HG02981 (cell line): ENCODE results near the gene GALNT7.

Experiments
- ATAC-seq: cut with Tn5 transposase; IDR thresholded peaks from one replicate; pipeline ENCODE4 v1.9.1; 2021; ENCODE audit warnings: mild to moderate bottlenecking, moderate library complexity; ENCODE audit not compliant: unreplicated experiment

The GALNT7 gene

DNA sequence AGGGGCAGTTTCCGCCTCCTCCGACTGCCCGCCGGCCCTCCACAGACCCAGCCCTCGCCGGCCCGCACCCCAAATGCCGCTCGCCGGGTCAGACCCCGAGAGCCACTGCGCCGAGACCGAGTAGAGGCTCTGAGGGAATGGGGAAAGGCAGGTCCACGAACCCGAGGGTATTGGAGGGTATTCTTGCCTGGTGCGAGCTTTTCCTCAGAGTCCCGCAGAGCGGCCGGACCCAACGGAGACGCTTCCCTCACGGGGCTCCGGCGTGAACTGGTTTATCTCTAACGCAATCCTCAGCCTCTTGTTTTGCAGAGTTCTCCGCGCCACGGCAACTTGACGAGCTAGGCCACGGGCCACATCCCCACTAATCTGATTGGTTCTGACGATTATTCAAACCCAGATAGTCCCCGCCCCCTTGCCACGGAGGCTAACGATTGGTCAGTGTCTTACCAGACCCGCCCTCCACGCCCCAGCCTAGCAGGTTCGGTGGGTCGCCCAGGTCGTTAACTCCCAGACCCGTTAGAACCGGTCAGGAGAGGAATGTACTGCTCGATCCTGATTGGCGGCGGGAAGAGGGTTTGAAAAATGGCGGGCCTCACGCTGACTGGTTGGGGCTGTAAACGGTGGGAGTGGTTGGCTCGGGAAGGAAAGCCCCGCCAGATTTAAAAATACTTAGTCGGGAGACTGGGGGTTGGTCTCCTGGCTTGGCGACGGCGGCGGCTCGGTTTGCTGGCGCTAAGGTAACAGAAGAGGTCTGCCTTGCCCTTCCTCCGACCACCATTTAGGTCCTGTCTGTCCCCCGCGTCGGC is 165.7 kb downstream of the GALNT7 start, which contains the start of gene HMGB2:
Gene HMGB2, minus strand, starts transcription at position 274 of the 806 bp plus-strand sequence. CDS start 709 bp downstream, outside the sequence.
- ATAC-seq: peak; percentile 91

DNA sequence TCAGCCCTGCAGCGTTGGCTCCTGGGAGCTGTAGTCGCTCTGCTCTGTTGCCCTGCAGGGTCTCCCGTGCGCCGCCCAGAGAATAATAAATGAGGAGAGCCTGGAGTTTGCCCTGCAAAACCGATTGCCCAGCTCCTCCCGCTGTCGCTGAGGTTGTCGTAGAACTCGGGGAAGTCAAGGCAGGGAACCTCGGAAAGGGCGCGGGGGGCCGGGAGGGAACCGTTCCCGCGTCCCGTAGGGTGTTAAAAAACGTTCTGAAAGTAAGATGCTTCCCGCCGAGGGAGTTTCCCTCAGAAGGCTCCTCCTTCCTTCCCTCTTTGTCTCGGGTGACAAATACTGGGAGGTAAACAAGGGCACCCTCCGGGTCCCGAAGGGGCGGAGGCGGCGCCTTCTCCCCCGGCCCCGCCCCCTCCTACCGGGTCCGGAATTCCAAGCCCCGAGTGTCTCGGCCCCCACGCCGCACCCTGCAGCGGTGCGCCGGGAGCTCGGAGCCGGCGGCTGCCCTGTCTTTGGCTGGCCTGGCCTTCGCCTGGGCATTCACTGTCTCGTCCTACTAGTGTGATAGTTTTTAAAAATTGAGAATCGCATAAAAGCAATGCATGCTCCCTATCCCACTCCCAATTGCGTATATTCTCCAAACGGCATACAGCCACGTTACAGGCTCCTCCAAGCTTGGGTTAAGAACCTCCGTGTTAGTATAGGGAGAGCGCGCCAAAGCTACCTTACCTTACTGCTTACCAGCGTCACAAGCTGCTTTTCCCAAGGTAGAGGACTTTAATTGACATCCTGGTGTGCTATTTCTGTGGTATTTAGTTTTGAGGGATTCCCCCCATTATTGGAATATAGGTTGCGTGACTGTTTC is 166.5 kb downstream of the GALNT7 start:
- ATAC-seq: peak; percentile 19

DNA sequence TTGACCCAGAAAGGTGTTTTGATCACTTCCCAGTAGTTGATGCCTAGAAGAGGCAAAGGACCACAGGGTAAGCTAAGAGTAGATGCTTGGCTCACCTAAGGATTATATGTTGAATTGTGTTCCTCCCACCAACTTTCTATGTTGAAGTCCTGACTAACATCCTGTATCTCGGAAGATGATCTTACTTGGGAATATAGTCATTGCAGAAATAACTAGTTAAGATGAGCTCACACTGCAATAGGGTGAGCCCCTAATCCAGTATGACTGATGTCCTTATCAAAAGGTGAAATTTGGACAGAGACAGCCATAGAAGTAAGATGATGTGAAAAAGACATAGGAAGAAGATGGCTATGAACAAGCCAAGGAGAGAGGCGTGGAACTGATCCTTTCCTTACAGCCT is 168.9 kb downstream of the GALNT7 start:
- ATAC-seq: no peak

DNA sequence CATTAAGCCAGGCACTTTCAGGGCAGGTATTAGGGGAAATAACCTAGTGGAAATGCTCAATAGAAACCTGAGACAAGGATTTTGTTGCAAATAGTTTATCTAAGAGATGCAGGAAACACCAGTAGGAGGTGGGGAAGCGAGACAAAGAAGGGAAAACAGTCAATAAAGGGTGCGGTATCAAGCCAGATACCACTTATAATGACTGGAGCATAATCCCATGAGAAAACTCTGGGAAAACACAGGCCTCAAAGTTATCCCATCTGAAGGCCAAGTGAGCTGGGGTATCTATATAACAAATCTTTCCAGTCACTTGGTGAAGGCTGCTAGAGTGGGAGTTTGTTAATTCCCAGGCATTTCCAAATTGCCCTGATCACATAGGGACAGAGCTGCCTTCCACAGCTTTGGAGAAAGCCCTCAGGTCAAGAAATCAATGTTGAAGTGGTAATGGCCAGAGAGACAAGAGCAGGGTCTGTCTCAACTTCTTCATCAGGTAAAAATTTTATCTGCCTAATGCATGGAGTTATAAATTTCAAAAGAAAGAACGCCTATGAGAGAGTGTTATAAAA is 175.3 kb downstream of the GALNT7 start:
- ATAC-seq: no peak

DNA sequence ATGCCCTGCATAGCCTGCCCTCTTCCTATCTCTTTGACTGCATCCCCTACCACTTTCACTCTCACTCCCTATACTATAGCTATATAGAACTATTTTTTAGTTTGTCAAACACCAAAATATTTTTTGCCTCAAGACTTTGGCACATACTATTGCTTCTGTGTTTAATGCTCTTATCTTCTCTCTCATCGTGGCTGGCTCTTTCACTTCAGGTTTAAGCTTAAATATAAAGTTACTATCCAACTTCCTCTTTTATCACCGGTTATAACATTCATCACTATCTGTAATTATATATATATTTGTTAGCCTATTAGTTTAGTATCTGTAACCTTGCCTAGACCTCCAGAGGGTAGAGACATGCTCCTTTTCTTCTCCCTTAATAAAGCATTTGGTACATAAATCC is 177.0 kb downstream of the GALNT7 start:
- no peak for ATAC-seq

DNA sequence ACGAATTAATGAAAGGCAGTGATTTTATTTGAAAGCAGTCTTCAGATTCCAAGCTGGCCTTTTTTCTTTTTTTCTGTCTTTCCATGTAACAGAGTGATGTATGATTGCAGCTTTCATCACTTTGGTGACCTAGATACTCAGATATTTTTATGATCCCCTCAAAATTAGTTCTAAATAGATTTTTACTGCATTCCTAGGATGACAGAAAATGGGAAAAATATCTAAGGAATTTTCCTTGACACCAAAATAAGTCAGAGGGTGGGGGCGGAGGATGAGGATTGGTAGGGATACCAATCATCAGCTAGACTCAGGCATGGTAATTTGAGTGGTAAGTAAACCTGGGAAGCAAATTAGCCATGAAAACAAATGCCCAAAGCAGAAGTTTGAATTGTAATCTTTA is 177.5 kb downstream of the GALNT7 start:
- no peak for ATAC-seq

DNA sequence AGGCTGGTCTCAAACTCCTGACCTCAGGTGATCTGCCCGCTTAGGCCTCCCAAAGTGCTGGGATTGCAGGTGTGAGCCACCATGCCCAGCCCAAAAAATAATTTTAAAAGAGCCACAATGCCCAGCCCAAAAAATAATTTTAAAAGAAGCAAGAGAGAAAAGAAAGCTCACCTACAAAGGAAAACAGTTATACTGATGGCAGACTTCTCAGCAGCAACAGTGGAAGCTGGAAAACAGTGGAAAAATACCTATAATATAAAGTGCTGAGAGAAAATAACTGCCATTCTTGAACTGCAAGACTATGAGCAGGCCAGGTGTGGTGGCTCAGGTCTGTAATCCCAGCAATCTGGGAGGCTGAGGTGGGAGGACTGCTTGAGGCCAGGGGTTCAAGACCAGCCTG is 178.9 kb downstream of the GALNT7 start:
- no peak for ATAC-seq

DNA sequence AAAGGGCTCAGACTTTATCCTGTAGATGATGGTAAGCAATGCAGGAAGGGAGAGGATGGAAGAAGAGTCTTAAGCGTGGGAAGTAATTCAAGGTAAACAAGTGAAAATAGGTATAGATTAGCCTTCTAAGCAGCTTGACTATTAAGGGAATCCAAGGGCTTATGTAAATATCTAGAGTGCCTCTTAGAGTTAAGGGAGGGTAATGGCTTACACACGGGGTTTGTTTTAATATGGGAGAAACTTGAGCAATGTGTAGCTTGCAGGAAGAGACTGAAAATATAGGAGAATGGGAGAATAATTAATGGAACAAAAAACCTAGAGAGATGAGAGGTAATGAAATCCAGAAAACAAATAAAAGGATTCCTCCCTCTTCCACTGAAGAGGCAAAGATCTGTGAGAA is 189.3 kb downstream of the GALNT7 start:
- ATAC-seq: no peak

DNA sequence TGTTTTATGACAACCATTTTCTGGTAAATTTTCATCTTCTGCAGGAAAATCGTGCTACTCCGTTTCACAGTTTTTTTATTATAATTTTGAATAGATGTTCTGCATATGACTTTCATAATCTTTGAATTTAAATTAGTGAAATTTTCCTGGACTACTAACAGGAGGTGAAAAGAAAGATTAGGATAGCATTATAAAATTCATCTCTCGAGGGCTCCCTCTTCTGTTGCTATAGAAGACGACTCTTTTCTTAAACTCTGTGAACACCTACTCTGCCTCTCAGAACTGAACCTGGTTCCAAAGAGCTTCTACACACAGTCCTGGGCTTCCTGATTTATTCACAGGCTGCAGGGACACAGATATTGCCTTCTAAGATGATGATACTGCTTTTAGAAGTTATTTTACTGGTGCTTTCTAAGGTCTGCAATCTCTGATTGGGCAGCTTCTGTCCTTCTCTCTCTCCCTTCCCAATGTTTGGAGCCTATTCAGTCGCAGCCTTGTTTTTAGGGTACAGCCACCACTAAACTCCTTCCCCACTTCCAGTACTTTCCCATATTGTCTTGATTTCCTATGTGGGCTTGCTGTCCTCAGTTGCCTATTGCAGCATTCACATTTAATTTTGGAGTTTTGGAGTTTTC is 192.1 kb downstream of the GALNT7 start:
- no peak for ATAC-seq

DNA sequence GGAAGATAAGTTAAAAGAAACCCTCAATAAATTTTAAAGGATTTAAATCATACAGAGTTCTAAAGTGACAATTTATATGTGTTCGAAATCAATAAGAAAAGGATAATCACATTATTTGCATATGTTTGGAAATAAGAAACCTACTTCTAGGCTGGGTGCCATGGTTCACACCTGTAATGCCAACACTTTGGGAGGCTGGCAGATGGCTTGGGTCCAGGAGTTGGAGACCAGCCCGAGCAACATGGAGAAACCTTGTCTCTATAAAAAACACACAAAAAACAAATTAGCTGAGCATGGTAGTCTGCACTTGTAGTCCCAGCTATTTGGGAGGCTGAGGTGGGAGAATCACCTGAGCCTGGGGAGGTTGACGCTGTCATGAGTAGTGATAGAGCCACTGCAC is 194.1 kb downstream of the GALNT7 start:
- no peak for ATAC-seq

DNA sequence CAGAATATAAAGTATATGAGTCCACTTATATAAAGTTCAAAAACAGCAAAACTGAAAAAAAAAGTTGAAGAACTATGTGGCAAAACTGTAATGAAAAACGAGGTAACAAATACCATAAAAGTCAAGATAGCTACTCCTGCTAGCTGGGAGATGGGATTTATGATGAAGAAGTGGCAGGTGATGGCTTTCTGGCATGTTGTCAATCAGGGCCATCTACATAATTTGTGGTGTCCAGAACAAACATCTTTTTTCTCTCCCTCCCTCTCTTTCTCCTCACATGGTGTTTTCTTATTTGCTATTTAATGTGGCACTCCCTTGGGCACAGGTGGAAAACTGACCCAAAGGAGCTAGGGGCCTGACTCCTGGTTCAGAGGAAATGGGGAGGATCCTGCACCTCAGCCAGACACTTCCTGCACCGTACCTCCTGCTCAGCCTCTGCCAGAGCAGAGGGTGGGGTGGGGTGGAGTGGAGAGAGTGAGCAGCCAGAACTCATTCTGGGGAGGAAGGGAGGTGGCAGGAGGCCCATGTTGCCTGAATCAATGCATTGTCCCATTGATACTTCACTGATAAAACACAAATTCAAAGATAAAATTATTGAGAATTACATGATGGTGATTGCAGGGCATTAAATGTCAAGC is 196.9 kb downstream of the GALNT7 start:
- ATAC-seq: no peak

DNA sequence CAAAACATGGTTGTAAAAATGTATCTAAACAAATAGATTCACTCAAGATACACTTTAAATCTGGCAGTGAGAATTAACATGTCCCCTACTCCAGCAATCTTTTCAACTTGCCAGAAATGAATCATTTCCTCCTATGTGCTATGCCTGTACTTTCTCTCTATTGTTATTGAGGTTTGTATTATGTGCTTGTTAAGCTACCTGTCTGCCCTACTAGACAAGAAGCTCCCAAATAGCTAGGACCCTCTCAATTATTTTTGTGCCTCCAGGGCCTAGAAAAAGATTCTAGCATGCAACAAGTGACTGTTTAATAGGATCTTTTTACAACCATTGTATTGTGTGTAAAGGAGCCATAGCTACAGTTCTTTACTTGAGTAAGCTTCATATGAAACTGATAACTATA is 198.7 kb downstream of the GALNT7 start:
- ATAC-seq: peak; percentile 16

DNA sequence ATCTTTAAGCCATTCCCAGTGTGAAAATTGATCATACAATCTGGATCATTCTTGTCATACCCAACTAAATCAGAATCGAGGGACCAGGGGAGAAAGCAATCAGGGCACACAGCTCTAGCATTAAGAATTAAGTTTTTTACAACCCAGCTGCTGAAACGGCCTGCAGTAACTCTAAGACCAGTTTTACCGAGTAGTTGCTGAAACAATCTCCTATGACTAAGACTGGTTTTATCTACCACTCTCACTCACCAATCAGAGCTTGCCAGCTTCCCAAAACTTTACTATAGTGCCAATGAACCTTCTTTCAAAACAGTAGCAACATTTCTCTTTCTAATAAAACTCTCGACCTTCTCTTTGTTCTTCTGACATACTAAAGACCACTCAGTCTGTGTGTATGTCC is 199.3 kb downstream of the GALNT7 start:
- ATAC-seq: no peak

DNA sequence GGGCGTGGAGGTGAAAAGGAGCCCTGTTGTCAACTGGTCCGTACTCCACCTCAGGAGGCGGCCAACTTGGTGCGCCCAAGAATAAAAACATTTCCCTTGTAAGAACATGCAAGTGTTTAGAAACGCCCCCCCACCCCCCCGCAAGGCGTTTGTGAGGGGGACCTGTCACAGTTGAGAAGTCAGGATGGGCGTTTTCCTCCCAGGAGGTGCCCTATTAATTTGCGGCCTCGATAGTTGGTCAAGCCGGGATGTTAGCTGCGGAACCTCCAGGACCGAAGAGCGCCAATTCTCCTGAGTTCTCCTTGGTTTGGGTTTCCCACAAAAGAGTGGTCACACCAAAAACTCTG is 201.5 kb downstream of the GALNT7 start:
- peak; percentile 6 for ATAC-seq

DNA sequence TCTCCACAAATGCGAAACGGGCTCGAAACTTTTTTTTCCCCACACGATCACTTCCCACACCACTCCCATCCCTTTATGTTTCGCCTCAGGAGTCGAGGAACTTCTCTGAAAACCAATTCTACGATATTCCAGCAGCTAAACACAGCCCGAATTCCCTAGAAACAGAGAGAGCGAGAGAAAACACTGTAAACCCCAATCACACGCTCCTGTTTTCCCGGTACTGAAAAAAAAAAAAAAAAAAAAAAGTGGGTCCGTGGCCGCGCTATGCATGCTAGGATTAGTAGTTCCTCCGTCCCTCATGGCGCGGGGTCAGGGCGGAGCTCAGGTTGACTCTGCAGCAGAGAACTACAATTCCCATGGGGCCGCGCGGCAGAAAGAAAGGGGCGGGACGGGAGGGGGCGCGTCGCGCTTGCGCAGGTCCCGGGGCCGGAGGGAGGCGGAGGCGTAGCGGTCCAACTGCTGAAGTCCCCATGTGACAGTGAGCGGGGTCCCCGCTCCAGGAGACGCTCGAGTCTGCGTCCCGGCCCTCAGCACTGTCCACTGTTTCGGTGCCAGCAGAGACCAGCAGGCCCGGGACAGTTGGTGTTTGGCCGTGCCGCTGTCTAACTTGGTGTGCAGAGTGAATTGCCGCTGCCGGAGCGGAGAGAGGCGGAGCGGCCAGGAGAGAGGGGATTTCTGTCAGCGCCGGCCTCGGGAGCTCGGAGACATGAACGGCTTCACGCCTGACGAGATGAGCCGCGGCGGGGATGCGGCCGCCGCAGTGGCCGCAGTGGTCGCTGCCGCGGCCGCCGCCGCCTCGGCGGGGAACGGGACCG is 202.1 kb downstream of the GALNT7 start, which contains the start of gene SAP30:
Gene SAP30, plus strand, starts transcription at position 478 of the 815 bp plus-strand sequence. Its CDS starts 229 bp downstream, at position 707.
- peak; percentile 67 for ATAC-seq

DNA sequence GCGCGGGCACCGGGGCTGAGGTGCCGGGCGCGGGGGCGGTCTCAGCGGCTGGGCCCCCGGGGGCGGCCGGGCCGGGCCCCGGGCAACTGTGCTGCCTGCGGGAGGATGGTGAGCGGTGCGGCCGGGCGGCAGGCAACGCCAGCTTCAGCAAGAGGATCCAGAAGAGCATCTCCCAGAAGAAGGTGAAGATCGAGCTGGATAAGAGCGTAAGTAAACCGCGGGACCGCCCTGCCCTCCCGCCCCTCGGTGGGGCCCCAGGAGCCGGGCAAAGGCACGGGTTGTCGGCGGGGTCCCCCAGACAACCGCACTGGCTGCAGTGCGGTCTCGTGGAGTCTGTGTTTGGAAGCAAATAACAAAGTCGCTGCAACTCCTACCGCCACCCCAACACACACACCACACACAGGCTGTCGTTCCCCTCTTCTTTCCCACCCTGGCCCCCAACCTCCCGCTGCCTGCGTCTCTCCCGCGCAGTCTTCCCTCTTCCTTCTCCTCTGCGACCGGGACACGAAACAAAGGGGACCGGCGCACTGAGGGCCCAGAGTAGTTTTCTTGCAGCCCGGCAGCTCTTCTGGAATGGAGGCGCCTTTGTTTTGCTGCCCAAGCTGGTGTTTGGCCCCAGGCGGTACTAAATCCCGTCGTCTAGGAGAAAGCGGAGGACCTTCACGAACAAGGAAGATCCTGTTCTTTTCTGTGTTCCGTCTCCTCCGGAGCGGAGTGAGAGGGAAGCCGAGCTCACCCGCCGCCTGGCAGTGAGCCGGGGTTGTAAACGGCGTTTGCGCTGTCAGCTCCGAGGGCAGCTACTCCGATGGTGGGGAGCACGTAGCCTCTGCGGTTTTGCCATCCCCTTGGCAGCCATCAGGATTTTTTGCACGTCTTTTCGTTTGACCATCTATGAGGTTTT is 202.9 kb downstream of the GALNT7 start:
- peak; percentile 16 for ATAC-seq
